B cell (primary cell): ENCODE results near the gene GRIK5. TPM values are rescaled to one million over a fixed set of nuclear protein-coding genes. Genes with fewer than 3 reads are reported as not detected.

Source experiments
- ATAC-seq: fragments of 200-7000 bp; cut with Tn5 transposase; one replicate; pipeline ENCODE4 v1.10.0; 2021; ENCODE audit warnings: low read depth, mild to moderate bottlenecking, moderate number of reproducible peaks, moderate library complexity
- CTCF ChIA-PET: fragments of 350-600 bp; sonication (Branson Sonifier 250); formaldehyde crosslinking; loops from one replicate; lab custom pipeline; 2021; ENCODE audit warnings: antibody characterized with exemption, inconsistent platforms; lab: Charles Lee
- POLR2A ChIA-PET: fragments of 350-600 bp; sonication (Branson Sonifier 250); formaldehyde crosslinking; loops from one replicate; lab custom pipeline; 2021; ENCODE audit warnings: antibody characterized with exemption; lab: Charles Lee
- DNase-seq: peaks from one replicate; pipeline ENCODE4 v3.0.0; 2013
- H2AFZ ChIP-seq: 2 replicates; pipeline ENCODE4 v1.6.1; 2012; ENCODE audit warnings: mild to moderate bottlenecking, low read depth, low read length; ENCODE audit not compliant: insufficient read depth, poor library complexity, severe bottlenecking
- H3K27ac ChIP-seq, 2 donors: 1 replicate in 1 of 2; 2 replicates in 1 of 2; pipeline ENCODE4 v1.5.1; 2012 to 2013; ENCODE audit warnings: low read length in 2 of 2, mild to moderate bottlenecking in 2 of 2, moderate library complexity in 1 of 2
- H3K27me3 ChIP-seq, 4 experiments: fragments of 200-600 bp in 1 of 4; sonication (generic) in 1 of 4; replicated peaks in 1 of 4; 1 replicate in 2 of 4; 2 replicates in 2 of 4; pipeline versions ENCODE4 v1.6.1 to v1.7.0; 2013 to 2016; ENCODE audit warnings: low read length in 3 of 4, mild to moderate bottlenecking in 2 of 4, mixed read lengths in 1 of 4, moderate library complexity in 1 of 4; ENCODE audit not compliant: insufficient read depth in 4 of 4, control insufficient read depth in 3 of 4; ENCODE audit errors: control extremely low read depth in 1 of 4
- H3K36me3 ChIP-seq, 2 experiments: replicated peaks in 1 of 2; 1 replicate in 1 of 2; 2 replicates in 1 of 2; pipeline versions ENCODE4 v1.6.1 to v1.7.1; 2013; ENCODE audit warnings: low read length in 1 of 2; ENCODE audit not compliant: insufficient read depth in 2 of 2, control insufficient read depth in 1 of 2; ENCODE audit errors: control extremely low read depth in 1 of 2, extremely low read depth in 1 of 2
- H3K4me1 ChIP-seq, 2 donors: fragments of 200-600 bp in 1 of 2; sonication (generic) in 1 of 2; 1 replicate in 1 of 2; 2 replicates in 1 of 2; pipeline versions ENCODE4 v1.5.1 to v1.6.1; 2013 to 2017; ENCODE audit warnings: low read length in 2 of 2; ENCODE audit not compliant: control insufficient read depth in 2 of 2, insufficient read depth in 2 of 2
- H3K4me2 ChIP-seq: replicated peaks from 2 replicates; pipeline ENCODE3; 2012; ENCODE audit warnings: mild to moderate bottlenecking, low read depth, low read length; ENCODE audit not compliant: poor library complexity, severe bottlenecking
- H3K4me3 ChIP-seq, 5 experiments: fragments of 200-600 bp in 1 of 5; sonication (generic) in 1 of 5; 1 replicate in 3 of 5; 2 replicates in 2 of 5; pipeline versions ENCODE4 v1.5.1 to v1.7.0; 2011 to 2016; ENCODE audit warnings: low read length in 4 of 5, mild to moderate bottlenecking in 4 of 5, low read depth in 2 of 5, control low read depth in 1 of 5, moderate library complexity in 1 of 5; ENCODE audit not compliant: insufficient read depth in 1 of 5; ENCODE audit errors: control extremely low read depth in 1 of 5, extremely low read depth in 1 of 5
- H3K79me2 ChIP-seq: fragments of 200-600 bp; sonication (generic); one replicate; pipeline ENCODE4 v1.6.0; 2016; ENCODE audit warnings: low read length; ENCODE audit not compliant: control insufficient read depth, insufficient read depth
- H3K9ac ChIP-seq: fragments of 200-600 bp; sonication (generic); 2 replicates; pipeline ENCODE4 v1.6.1; 2017; ENCODE audit warnings: mild to moderate bottlenecking, low read length, moderate library complexity
- H3K9me3 ChIP-seq, 3 donors: one replicate each; pipeline versions ENCODE4 v1.6.1 to v1.7.1; 2013; ENCODE audit warnings: low read length in 2 of 3; ENCODE audit not compliant: control insufficient read depth in 2 of 3, insufficient read depth in 1 of 3; ENCODE audit errors: control extremely low read depth in 1 of 3
- H4K20me1 ChIP-seq: 2 replicates; pipeline ENCODE4 v1.6.0; 2012; ENCODE audit warnings: mild to moderate bottlenecking, low read length; ENCODE audit not compliant: insufficient read depth, control insufficient read depth, poor library complexity, severe bottlenecking
- H3K27ac Mint-ChIP-seq: one replicate; pipeline ENCODE4 v1.8.0; 2021; ENCODE audit warnings: mixed read lengths
- H3K27me3 Mint-ChIP-seq: one replicate; pipeline ENCODE4 v1.8.0; 2021; ENCODE audit warnings: mixed read lengths
- H3K4me1 Mint-ChIP-seq: one replicate; pipeline ENCODE4 v1.8.0; 2021; ENCODE audit warnings: mixed read lengths
- H3K4me3 Mint-ChIP-seq: one replicate; pipeline ENCODE4 v1.8.0; 2021; ENCODE audit warnings: mixed read lengths
- H3K9me3 Mint-ChIP-seq: one replicate; pipeline ENCODE4 v1.8.0; 2022; ENCODE audit warnings: mixed read lengths; ENCODE audit not compliant: insufficient read depth
- EZH2 ChIP-seq: IDR thresholded peaks from 2 replicates; pipeline ENCODE4 v1.6.1; 2012; ENCODE audit warnings: borderline replicate concordance, low read depth, mild to moderate bottlenecking, moderate library complexity, low read length; ENCODE audit not compliant: insufficient read depth, poor library complexity, severe bottlenecking
- WGBS: methylation state at CpG from one replicate; pipeline ENCODE4 v1.1.5; 2013; ENCODE audit warnings: missing lambda C conversion rate; ENCODE audit not compliant: insufficient coverage; 5-methylcytosine and 5-hydroxymethylcytosine counted together
- intact Hi-C: fragments of 100-400 bp; cut with micrococcal nuclease; formaldehyde crosslinking; loops from one replicate; pipeline ENCODE4 v1.10.0; 2022
- polyA plus RNA-seq: library from polyadenylated mRNA; depleted of rRNA; stranded (reverse); fragments of >200 nt; gene quantifications from 2 replicates; pipeline ENCODE4 v1.2.3, GENCODE V29; 2012
- total RNA-seq, 2 donors: library from RNA; stranded (reverse); fragments of 120-200 nt in 1 of 2; gene quantifications; 1 replicate in 1 of 2; 2 replicates in 1 of 2; pipeline versions ENCODE4 v1.2.3 to v1.2.4, GENCODE V29; 2013 to 2022
- TF ChIP-seq, protein P1 (sequence below): fragments of 200-600 bp; IDR thresholded peaks from one replicate; pipeline ENCODE4 v1.8.0; 2022; ENCODE audit warnings: antibody characterized with exemption, mild to moderate bottlenecking

The GRIK5 gene
- total and polyA plus RNA-seq, 2 donors (not counting 1 experiment from before 2014, with no cell fraction given) = 0.09 to 0.27 TPM

GRCh38 chr19:41959056-41960053 is 110.7 kb downstream of the GRIK5 start, which contains the start of gene RABAC1:
Gene RABAC1 (minus strand): TSS chr19:41959321. CDS start chr19:41959292, 29 bp downstream.
- Histone ChIP-seq H2AFZ (peak within 1 kb of the TSS; percentile 93), H3K36me3 (peaks cover 0 to 3% of the 10 kb centered on the region in 2 experiments), H3K4me1 (peaks cover 10 to 22% of the 10 kb centered on the region in 2 donors), H4K20me1 (no peaks in the 10 kb centered on the region), H3K4me3 (peak within 1 kb of the TSS; percentile 57 to 94 (median 81)), H3K27ac (peak within 1 kb of the TSS; percentile 78), H3K9ac (peak within 1 kb of the TSS; percentile 83), H3K27me3 (no peaks in the 10 kb centered on the region), H3K4me2 (peak within 1 kb of the TSS; percentile 96), H3K9me3 (no peaks in the 10 kb centered on the region), H3K79me2 (no peaks in the 10 kb centered on the region)
- ATAC-seq (peak; percentile 90), DNase-seq (peak; percentile 89)
- peak within 1 kb of the TSS; percentile 99 for H3K4me3 Mint-ChIP-seq
- TF ChIP-seq EZH2 = no peak
- TF ChIP-seq, protein P1, sequence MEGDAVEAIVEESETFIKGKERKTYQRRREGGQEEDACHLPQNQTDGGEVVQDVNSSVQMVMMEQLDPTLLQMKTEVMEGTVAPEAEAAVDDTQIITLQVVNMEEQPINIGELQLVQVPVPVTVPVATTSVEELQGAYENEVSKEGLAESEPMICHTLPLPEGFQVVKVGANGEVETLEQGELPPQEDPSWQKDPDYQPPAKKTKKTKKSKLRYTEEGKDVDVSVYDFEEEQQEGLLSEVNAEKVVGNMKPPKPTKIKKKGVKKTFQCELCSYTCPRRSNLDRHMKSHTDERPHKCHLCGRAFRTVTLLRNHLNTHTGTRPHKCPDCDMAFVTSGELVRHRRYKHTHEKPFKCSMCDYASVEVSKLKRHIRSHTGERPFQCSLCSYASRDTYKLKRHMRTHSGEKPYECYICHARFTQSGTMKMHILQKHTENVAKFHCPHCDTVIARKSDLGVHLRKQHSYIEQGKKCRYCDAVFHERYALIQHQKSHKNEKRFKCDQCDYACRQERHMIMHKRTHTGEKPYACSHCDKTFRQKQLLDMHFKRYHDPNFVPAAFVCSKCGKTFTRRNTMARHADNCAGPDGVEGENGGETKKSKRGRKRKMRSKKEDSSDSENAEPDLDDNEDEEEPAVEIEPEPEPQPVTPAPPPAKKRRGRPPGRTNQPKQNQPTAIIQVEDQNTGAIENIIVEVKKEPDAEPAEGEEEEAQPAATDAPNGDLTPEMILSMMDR = peak; percentile 44
- WGBS = 3% methylated on average over 45 of the region's 46 CpGs
- ChIA-PET CTCF (interaction anchor here (0.9 to 4.8 kb wide), 8 partner anchors 9 to 205 kb away, joined by 3 to 49 read pairs (median 10); partner anchors contain the start of genes CEACAM3 and RPS19), POLR2A (interaction anchor here (0.5 to 2.9 kb wide), 14 partner anchors 13 to 406 kb away, joined by 3 to 16 read pairs (median 4); partner anchors contain the start of genes PAFAH1B3, PRR19 and RPS19)
- no peaks in the 10 kb centered on the region for H3K27me3 Mint-ChIP-seq
- peaks cover 18% of the 10 kb centered on the region for H3K4me1 Mint-ChIP-seq
- intact Hi-C loops = loop anchor here (1.0 to 10.0 kb wide), 7 partner anchors 15 to 165 kb away; partner anchors contain the start of genes ATP1A3, CEACAM3 and RPS19
- H3K9me3 Mint-ChIP-seq = no peaks in the 10 kb centered on the region
- H3K27ac Mint-ChIP-seq = peak within 1 kb of the TSS; percentile 89
